Brain pericyte (primary cell): ENCODE results near the gene TECPR2.
"Not testable (repeated sequence)": the region's sequence is repeated elsewhere in the genome, so short reads cannot be mapped to it uniquely, and the experiment has no call there.

ENCODE experiments used
- DNase-seq: peaks from one replicate; pipeline ENCODE4 v3.0.0-alpha.2; 2012; ENCODE audit warnings: low read depth, low spot score

TECPR2 gene

GRCh38 chr14:102508410-102508773, 145.7 kb downstream of the TECPR2 start:
- DNase-seq, result no peak

- no peak for DNase-seq
Measured at GRCh38 chr14:102508774-102509745, 146.3 kb downstream of the TECPR2 start.

- DNase-seq, result peak; percentile 59
Measured at GRCh38 chr14:102509746-102510615, 147.2 kb downstream of the TECPR2 start, which contains the start of gene ANKRD9. Gene ANKRD9, minus strand, starts transcription at chr14:102509776. Its CDS starts 1,887 bp downstream, at chr14:102507889.

GRCh38 chr14:102510616-102511520, 148.1 kb downstream of the TECPR2 start:
- no peak for DNase-seq

- no peak for DNase-seq
Measured at GRCh38 chr14:102511538-102511937, 148.8 kb downstream of the TECPR2 start.

GRCh38 chr14:102512793-102513300, 150.1 kb downstream of the TECPR2 start:
- no peak for DNase-seq

GRCh38 chr14:102513899-102514772, 151.4 kb downstream of the TECPR2 start:
- DNase-seq, result no peak

- no peak for DNase-seq
Measured at GRCh38 chr14:102514987-102515733, 152.4 kb downstream of the TECPR2 start.

GRCh38 chr14:102516531-102517391, 154.0 kb downstream of the TECPR2 start:
- DNase-seq, result no peak

- no peak for DNase-seq
Measured at GRCh38 chr14:102517392-102518062, 154.8 kb downstream of the TECPR2 start.

- DNase-seq, result no peak
Measured at GRCh38 chr14:102518063-102518648, 155.4 kb downstream of the TECPR2 start.

GRCh38 chr14:102519709-102520108, 157.0 kb downstream of the TECPR2 start:
- not testable (repeated sequence) for DNase-seq

GRCh38 chr14:102523200-102523568, 160.4 kb downstream of the TECPR2 start:
- DNase-seq, result no peak

- DNase-seq, result no peak
Measured at GRCh38 chr14:102523569-102524450, 161.1 kb downstream of the TECPR2 start.

GRCh38 chr14:102524451-102525218, 161.9 kb downstream of the TECPR2 start:
- DNase-seq, result peak; percentile 91
